ENCODE measurements around the gene DDX59. TPM values are rescaled to one million over a fixed set of nuclear protein-coding genes. Genes with fewer than 3 reads are reported as not detected.

The DDX59 gene
- total RNA-seq, 1 experiment from 2014 or later, result 16.0 TPM

DNA sequence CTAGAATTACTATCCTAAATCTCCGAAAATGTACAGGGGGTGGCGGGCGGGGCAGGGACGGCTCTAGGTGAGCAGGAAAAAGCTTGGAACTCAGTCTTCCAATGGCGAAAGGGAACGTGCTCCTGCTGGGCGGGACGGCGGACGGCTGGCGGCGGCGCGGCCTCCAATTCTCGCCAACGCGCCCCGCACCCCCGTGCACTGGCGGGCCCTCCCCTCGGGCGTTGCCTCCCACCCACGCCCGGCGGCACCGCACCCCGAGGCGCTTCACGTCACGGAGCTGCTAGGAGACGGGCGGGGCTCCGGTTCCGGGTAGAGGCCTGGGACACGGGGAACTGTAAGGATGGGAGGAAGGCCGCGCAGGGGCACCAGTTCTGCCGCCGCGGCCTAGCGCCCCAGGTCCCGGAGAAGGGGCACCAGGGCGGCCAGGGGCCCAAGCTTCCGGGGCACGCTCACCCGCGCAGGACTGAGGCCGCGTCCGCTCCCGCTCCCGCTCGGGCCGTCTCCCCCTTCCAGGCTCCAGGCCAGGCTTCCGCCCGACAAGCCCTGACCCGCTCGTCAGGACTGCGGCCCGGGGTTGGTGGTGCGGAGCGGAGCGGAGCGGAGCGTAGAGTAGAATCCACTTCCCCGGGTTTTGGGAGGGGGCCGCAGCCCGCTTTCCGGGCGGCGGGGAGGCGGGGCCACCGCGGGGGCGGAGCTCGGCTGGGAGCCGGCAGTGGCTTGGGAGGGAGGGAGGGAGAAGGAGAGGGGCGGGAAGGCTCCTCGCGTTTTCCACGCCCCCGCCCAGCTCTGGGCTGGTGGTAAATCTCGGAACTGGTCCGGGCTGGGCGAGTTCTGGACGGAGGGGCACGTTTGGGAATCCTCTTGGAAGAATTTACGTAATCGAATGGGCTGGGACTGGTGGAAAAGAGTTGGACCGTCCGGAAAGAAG, at the start of gene DDX59 (continued):
- TF ChIP-seq REST (IDR thresholded peaks at IDR 0.05; ENCODE audit: low read depth) (no peak), ZNF274 (IDR thresholded peaks at IDR 0.05; ENCODE audit: low read depth, low read length) (no peak), EZH2 (IDR thresholded peaks at IDR 0.05) (no peak), EGR1 (IDR thresholded peaks at IDR 0.05; ENCODE audit: low read depth) (peak; percentile 99), ZFX (IDR thresholded peaks at IDR 0.05) (peak; percentile 99), CEBPB (IDR thresholded peaks at IDR 0.05; ENCODE audit: low read depth) (peak; percentile 84), CBX3 (IDR thresholded peaks at IDR 0.05; ENCODE audit: low read depth) (peak; percentile 80)
- TF ChIP-seq, protein P1, sequence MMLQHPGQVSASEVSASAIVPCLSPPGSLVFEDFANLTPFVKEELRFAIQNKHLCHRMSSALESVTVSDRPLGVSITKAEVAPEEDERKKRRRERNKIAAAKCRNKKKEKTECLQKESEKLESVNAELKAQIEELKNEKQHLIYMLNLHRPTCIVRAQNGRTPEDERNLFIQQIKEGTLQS (IDR thresholded peaks at IDR 0.05), result no peak

DNA sequence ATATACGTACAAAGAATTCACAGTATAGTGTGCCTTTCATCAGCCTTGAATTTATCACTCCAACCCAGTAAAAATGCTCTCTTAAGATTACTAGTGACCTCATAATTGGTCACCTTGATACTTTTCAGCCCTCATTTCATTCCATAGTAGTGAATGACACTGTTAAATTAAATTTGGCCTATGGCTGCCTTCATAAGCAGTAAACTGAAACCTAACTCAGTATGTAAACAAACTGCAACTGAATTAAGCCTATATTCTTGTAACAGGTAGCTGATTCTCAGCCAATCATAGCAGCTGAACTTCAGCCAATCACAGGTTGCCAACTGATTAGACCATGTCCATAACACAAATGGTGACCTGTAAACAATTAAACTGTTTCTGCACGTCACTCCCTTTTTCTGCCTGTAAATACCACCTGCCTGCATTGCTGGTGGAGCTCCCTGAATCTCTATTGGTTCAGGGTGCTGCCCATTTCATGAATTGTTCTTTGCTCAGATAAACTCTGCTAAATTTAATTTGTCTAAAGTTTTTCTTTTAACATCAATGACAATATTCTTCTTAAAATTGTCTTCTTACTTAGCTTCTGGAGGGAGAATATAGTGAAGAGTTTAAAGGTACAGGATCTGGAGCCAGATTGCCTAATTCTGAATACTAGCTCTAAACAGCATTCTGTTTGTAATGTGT, 44.9 kb upstream of the DDX59 start:
- Histone ChIP-seq H2AFZ (ENCODE audit: low read depth, low read length, poor library complexity, severe bottlenecking) (peak overlapping the region; percentile 29), H3K27ac (ENCODE audit: low read depth, low read length) (no peak overlapping the region), H3K4me2 (ENCODE audit: low read length) (no peak overlapping the region), H3K9me2 (ENCODE audit: insufficient read depth) (no peaks in the 10 kb centered on the region), H3K4me3 (replicated peaks in 1 of 2; ENCODE audit: low read depth in 1 of 2, low read length in 2 of 2) (no peak overlapping the region), H3K27me3 (ENCODE audit: insufficient read depth, low read length) (no peaks in the 10 kb centered on the region), H3K79me2 (ENCODE audit: insufficient read depth, low read length) (no peaks in the 10 kb centered on the region), H3K9me3 (ENCODE audit: control insufficient read depth in 1 of 2, insufficient read depth in 1 of 2, low read depth in 1 of 2, low read length in 2 of 2) (no peaks in the 10 kb centered on the region), H3K9ac (ENCODE audit: low read length) (no peak overlapping the region), H4K20me1 (ENCODE audit: insufficient read depth) (no peaks in the 10 kb centered on the region), H3K4me1 (ENCODE audit: control insufficient read depth in 1 of 2, insufficient read depth in 2 of 2, low read length in 2 of 2) (no peaks in the 10 kb centered on the region), H3K36me3 (ENCODE audit: control insufficient read depth in 1 of 2, insufficient read depth in 2 of 2, low read length in 2 of 2) (no peaks in the 10 kb centered on the region)
- intact Hi-C loops (cut with micrococcal nuclease), result no loop called here
- CTCF ChIA-PET, result no interaction called here
- DNase-seq (ENCODE audit: low read depth, low spot score) (no peak), ATAC-seq (peak; percentile 27; the same call in 1 of the 2 replicates)
- POLR2A ChIA-PET, result no interaction called here
- no TSS peak for BruUV-seq (replicated peaks)
- RAD21 ChIA-PET (ENCODE audit: low non-redundant PET in 1 of 2, low total read pairs in 2 of 2, uncharacterized antibody in 2 of 2, unreplicated experiment in 2 of 2), result no interaction called here
- no peak for TF ChIP-seq SIN3A (IDR thresholded peaks at IDR 0.05; ENCODE audit: low read depth)
- TF ChIP-seq YY1 (IDR thresholded peaks at IDR 0.05; ENCODE audit: extremely low read depth, insufficient replicate concordance, low read depth, low read length), result no peak
- no peak for TF ChIP-seq ZBTB33 (IDR thresholded peaks at IDR 0.05; ENCODE audit: extremely low read depth, insufficient replicate concordance, low read length)
- no peak for TF ChIP-seq REST (IDR thresholded peaks at IDR 0.05; ENCODE audit: low read depth)
- TF ChIP-seq CBX3 (IDR thresholded peaks at IDR 0.05; ENCODE audit: low read depth), result no peak
- TF ChIP-seq FOSL1 (IDR thresholded peaks at IDR 0.05; ENCODE audit: low read depth), result no peak
- TF ChIP-seq POLR2A (IDR thresholded peaks at IDR 0.05; ENCODE audit: borderline replicate concordance, extremely low read depth, insufficient read depth, insufficient read length), result no peak
- no peak for TF ChIP-seq ZNF274 (IDR thresholded peaks at IDR 0.05; ENCODE audit: low read depth, low read length)
